ENCODE results near the gene UNK. TPM values are rescaled to one million over a fixed set of nuclear protein-coding genes. Genes with fewer than 3 reads are reported as not detected.

Gene UNK
- total and polyA plus RNA-seq, 2 donors (not counting 3 experiments of a cell fraction or from before 2014, with no cell fraction given), result 18.0 to 23.2 TPM

GRCh38 chr17:75774471-75774990 lies 10.1 kb upstream of the UNK start:
- Histone ChIP-seq H3K36me3 (ENCODE audit: control insufficient read depth in 2 of 2, extremely low read depth in 1 of 2, insufficient read depth in 2 of 2, low read length in 2 of 2) (peaks cover 14 to 16% of the 10 kb centered on the region in 2 experiments), H3K79me2 (ENCODE audit: control insufficient read depth, insufficient read depth, low read length) (peaks cover 18% of the 10 kb centered on the region), H3K27ac (ENCODE audit: insufficient read depth, low read depth, low read length) (no peak overlapping the region), H2AFZ (ENCODE audit: low read depth, low read length) (no peak overlapping the region), H3K9me1 (replicated peaks; ENCODE audit: control insufficient read depth, extremely low read depth, insufficient read depth, low read length) (no peaks in the 10 kb centered on the region), H3K27me3 (ENCODE audit: control insufficient read depth in 2 of 2, insufficient read depth in 2 of 2, low read length in 2 of 2) (no peaks in the 10 kb centered on the region), H4K20me1 (replicated peaks; ENCODE audit: control insufficient read depth, extremely low read depth, insufficient read depth, low read length) (peaks cover 6% of the 10 kb centered on the region), H3K9me3 (replicated peaks; ENCODE audit: control insufficient read depth, insufficient read depth, low read length) (no peaks in the 10 kb centered on the region), H3K4me1 (ENCODE audit: control insufficient read depth, extremely low read depth, insufficient read depth, low read length) (peaks cover 9% of the 10 kb centered on the region), H3K4me2 (ENCODE audit: insufficient read depth, low read length) (no peak overlapping the region), H3K4me3 (replicated peaks in 1 of 3; ENCODE audit: insufficient read depth in 1 of 3, low read depth in 1 of 3, low read length in 3 of 3) (no peak overlapping the region), H3K9ac (replicated peaks; ENCODE audit: extremely low read depth, insufficient read depth, low read length) (no peak overlapping the region)
- FAIRE-seq (no peak), DNase-seq (ENCODE audit: low read depth, low spot score) (no peak)
- intact Hi-C loops (cut with micrococcal nuclease) (loop anchor here (10.0 kb wide), 1 partner anchor 230 kb away; the partner anchor contains the start of gene CDK3), dilution Hi-C loops (cut with MboI; ENCODE audit: extremely low pct_ligation_motif_present, low sequenced_read_pairs) (no loop called here)
- CTCF ChIA-PET, result interaction anchor here (2.0 to 3.5 kb wide), 5 partner anchors 9 to 55 kb away, joined by 8 to 19 read pairs (median 16); partner anchors contain the start of genes GALK1 and UNK
- POLR2A ChIA-PET, result interaction anchor here (5.2 kb wide), 1 partner anchor 9 kb away, joined by 24 read pairs; the partner anchor contains the start of gene GALK1
- no TSS peak for BruUV-seq (replicated peaks)
- no peak for TF ChIP-seq CTCF (IDR thresholded peaks at IDR 0.05; ENCODE audit: extremely low read depth in 1 of 2, insufficient read depth in 1 of 2, low read depth in 1 of 2, low read length in 2 of 2)
- no peak for TF ChIP-seq POLR2AphosphoS5 (IDR thresholded peaks at IDR 0.05; ENCODE audit: insufficient read depth, low read depth, low read length)
- no peak for TF ChIP-seq JUN (IDR thresholded peaks at IDR 0.05; ENCODE audit: borderline replicate concordance, insufficient read depth, insufficient read length, low read depth)
- TF ChIP-seq POLR2A (IDR thresholded peaks at IDR 0.05; ENCODE audit: low read depth, low read length), result no peak
- TF ChIP-seq MYC (IDR thresholded peaks at IDR 0.05; ENCODE audit: low read depth, low read length), result no peak
- no peak for TF ChIP-seq FOS (IDR thresholded peaks at IDR 0.05; ENCODE audit: borderline replicate concordance, insufficient read depth, low read length)
